ENCODE results near the gene SEC24C. TPM values are rescaled to one million over a fixed set of nuclear protein-coding genes. Genes with fewer than 3 reads are reported as not detected.
"Not testable (repeated sequence)": the region's sequence is repeated elsewhere in the genome, so short reads cannot be mapped to it uniquely, and the experiment has no call there.

Gene SEC24C
- total RNA-seq, 1 donor from 2014 or later: 106 TPM

DNA sequence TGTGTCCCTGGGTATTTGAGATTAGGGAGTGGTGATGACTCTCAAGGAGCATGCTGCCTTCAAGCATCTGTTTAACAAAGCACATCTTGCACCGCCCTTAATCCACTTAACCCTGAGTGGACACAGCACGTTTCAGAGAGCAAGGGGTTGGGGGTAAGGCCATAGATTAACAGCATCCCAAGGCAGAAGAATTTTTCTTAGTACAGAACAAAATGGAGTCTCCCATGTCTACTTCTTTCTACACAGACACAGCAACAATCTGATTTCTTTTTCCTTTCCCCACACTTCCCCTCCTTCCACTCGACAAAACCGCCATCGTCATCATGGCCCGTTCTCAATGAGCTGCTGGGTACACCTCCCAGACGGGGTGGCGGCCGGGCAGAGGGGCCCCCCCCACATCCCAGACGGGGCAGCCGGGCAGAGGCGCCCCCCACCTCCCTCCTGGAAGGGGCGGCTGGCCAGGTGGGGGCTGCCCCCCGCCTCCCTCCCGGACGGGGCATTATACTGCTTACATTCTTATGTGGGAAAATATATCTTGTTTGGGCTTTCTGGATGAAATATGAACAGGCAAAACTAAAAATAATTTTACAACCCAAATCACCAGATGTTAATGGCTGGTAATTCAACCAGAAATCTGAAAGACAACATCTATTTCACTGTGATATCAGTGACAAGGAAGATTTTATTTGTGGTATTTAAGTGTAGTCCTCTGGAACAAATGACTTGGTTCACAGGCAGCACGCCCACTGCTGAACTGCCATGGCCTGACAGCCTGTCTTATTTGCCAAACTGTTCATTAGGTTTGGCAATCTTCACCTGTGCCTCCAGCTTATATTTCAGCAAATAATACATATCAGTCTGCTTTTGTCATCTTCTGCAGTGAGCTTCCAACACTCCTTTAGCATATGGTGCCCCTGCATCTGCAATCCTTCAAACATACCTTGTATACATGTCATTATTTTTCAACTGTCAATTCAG is 28.7 kb upstream of the SEC24C start:
- not testable (repeated sequence) for H3K27ac Mint-ChIP-seq

DNA sequence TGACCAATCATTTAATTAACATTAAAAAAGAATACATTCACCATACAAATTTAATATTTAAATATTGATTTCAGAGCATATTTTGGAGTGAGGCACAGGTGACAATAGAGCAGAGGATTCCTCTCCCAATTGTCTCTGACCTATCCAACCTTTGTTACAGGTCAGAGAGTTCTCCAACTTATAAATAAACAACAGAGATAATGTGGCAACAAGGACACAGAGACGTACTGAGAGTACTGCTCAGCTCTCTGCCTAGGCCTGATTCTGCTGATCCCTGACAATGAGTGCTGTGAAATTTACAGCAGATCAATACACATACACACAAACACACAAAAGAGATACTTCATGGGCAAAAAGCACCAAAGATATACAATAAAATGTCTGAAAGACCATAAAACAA is 27.9 kb upstream of the SEC24C start:
- Mint-ChIP-seq H3K36me3 (ENCODE audit: low read depth) (peaks cover 49% of the 10 kb centered on the region), H3K4me3 (no peak overlapping the region), H3K4me1 (peaks cover 6% of the 10 kb centered on the region), H3K27me3 (no peaks in the 10 kb centered on the region), H3K27ac (no peak overlapping the region), H3K9me3 (no peaks in the 10 kb centered on the region)
- intact Hi-C loops (cut with micrococcal nuclease): no loop called here
- no peak for DNase-seq

More for the DNA sequence above, 28.7 kb upstream of the SEC24C start:
- DNase-seq; intact Hi-C loops (cut with micrococcal nuclease); H3K4me3 Mint-ChIP-seq; H3K9me3 Mint-ChIP-seq; H3K27me3 Mint-ChIP-seq; H3K4me1 Mint-ChIP-seq: not testable (repeated sequence)
- H3K36me3 Mint-ChIP-seq (ENCODE audit: low read depth): peaks cover 43% of the 10 kb centered on the region

- H3K9me3 Mint-ChIP-seq: no peaks in the 10 kb centered on the region
- no peak overlapping the region for H3K4me3 Mint-ChIP-seq
- peak overlapping the region; percentile 13 for H3K27ac Mint-ChIP-seq
- no peaks in the 10 kb centered on the region for H3K27me3 Mint-ChIP-seq
- DNase-seq: no peak
- peaks cover 6% of the 10 kb centered on the region for H3K4me1 Mint-ChIP-seq
- peaks cover 52% of the 10 kb centered on the region for H3K36me3 Mint-ChIP-seq (ENCODE audit: low read depth)
- intact Hi-C loops (cut with micrococcal nuclease): no loop called here
These were observed 26.6 kb upstream of the SEC24C start for GRCh38 chr10:73717556-73717955.

DNA sequence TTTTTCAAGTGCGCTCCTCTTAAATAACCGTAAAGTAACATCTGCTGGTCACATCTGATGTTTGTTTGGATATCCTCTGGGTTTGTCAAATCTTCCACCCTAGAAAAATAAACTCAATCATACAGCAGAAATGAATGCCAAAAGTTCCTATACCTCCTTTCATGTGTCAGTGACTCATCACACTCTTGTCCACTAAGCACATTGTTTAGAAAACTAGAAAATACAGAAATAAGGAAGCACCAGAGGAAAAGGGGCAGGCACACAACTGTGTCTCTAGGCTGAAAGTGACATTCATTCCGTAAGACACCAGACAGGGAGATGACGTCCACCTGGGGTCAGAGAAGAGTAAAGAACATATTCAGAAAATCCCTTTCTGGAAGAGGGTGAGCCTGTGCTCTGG is 23.6 kb upstream of the SEC24C start:
- H3K27ac Mint-ChIP-seq; H3K4me3 Mint-ChIP-seq; H3K27me3 Mint-ChIP-seq; H3K9me3 Mint-ChIP-seq; H3K4me1 Mint-ChIP-seq; DNase-seq; intact Hi-C loops (cut with micrococcal nuclease): not testable (repeated sequence)
- peaks cover 54% of the 10 kb centered on the region for H3K36me3 Mint-ChIP-seq (ENCODE audit: low read depth)

- Mint-ChIP-seq H3K27me3 (no peaks in the 10 kb centered on the region), H3K4me1 (no peaks in the 10 kb centered on the region), H3K4me3 (no peak overlapping the region), H3K27ac (no peak overlapping the region), H3K36me3 (ENCODE audit: low read depth) (peaks cover 54% of the 10 kb centered on the region), H3K9me3 (no peaks in the 10 kb centered on the region)
- intact Hi-C loops (cut with micrococcal nuclease): no loop called here
- no peak for DNase-seq
These were observed 20.7 kb upstream of the SEC24C start for GRCh38 chr10:73723516-73723915.

DNA sequence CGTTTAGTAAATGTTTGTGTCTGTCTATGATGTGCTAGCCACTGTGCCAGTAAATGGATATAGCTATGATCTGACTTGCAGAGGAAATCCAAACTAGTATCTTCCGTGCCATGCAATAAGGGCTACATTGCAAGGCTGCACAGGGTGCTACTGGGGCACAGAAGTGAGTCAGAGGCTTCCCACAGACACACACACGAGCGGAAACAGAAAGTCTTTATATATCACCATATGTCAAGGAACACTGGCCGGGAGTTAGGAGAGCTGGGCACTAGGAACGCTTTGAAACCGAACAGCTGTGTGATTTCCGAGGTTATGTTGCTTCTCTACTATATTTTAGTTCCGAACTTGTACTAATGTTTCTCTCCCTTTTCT is 14.4 kb upstream of the SEC24C start:
- peak overlapping the region; percentile 100 for H3K4me3 Mint-ChIP-seq
- peak; percentile 81 for DNase-seq
- H3K9me3 Mint-ChIP-seq, H3K27me3 Mint-ChIP-seq, H3K4me1 Mint-ChIP-seq: not testable (repeated sequence)
- peak overlapping the region; percentile 99 for H3K27ac Mint-ChIP-seq
- H3K36me3 Mint-ChIP-seq (ENCODE audit: low read depth): peaks cover 29% of the 10 kb centered on the region
- intact Hi-C loops (cut with micrococcal nuclease): loop anchor here (1.0 to 2.0 kb wide), 5 partner anchors 15 to 234 kb away; partner anchors contain the start of genes NDST2, SEC24C and ZSWIM8

- intact Hi-C loops (cut with micrococcal nuclease): loop anchor here (1.0 to 2.0 kb wide), 5 partner anchors 14 to 235 kb away; partner anchors contain the start of genes NDST2, SEC24C and ZSWIM8
- Mint-ChIP-seq H3K27ac (peak overlapping the region; percentile 99), H3K36me3 (ENCODE audit: low read depth) (peaks cover 31% of the 10 kb centered on the region), H3K4me3 (peak overlapping the region; percentile 100), H3K9me3 (no peaks in the 10 kb centered on the region), H3K4me1 (peaks cover 4% of the 10 kb centered on the region), H3K27me3 (no peaks in the 10 kb centered on the region)
- peak; percentile 99 for DNase-seq
These were observed 13.8 kb upstream of the SEC24C start for GRCh38 chr10:73730153-73730906.

- peak overlapping the region; percentile 56 for H3K4me3 Mint-ChIP-seq
- H3K36me3 Mint-ChIP-seq (ENCODE audit: low read depth): peaks cover 19% of the 10 kb centered on the region
- H3K27me3 Mint-ChIP-seq: no peaks in the 10 kb centered on the region
- no peaks in the 10 kb centered on the region for H3K9me3 Mint-ChIP-seq
- H3K27ac Mint-ChIP-seq: peak overlapping the region; percentile 68
- intact Hi-C loops (cut with micrococcal nuclease): loop anchor here (2.0 kb wide), 1 partner anchor 53 kb away; the partner anchor contains the start of gene ZSWIM8
- no peak for DNase-seq
- H3K4me1 Mint-ChIP-seq: peaks cover 4% of the 10 kb centered on the region
These were observed 12.4 kb upstream of the SEC24C start for GRCh38 chr10:73731588-73732375.

- H3K36me3 Mint-ChIP-seq (ENCODE audit: low read depth): peaks cover 14% of the 10 kb centered on the region
- DNase-seq: no peak
- peak overlapping the region; percentile 56 for H3K4me3 Mint-ChIP-seq
- H3K27me3 Mint-ChIP-seq: no peaks in the 10 kb centered on the region
- peaks cover 4% of the 10 kb centered on the region for H3K4me1 Mint-ChIP-seq
- H3K9me3 Mint-ChIP-seq: no peaks in the 10 kb centered on the region
- peak overlapping the region; percentile 68 for H3K27ac Mint-ChIP-seq
- intact Hi-C loops (cut with micrococcal nuclease): no loop called here
These were observed 11.7 kb upstream of the SEC24C start for GRCh38 chr10:73732426-73732825.

GRCh38 chr10:73732931-73733623 is 11.1 kb upstream of the SEC24C start:
- Mint-ChIP-seq H3K36me3 (ENCODE audit: low read depth) (peaks cover 13% of the 10 kb centered on the region), H3K4me3 (no peak overlapping the region), H3K4me1 (peaks cover 4% of the 10 kb centered on the region), H3K27me3 (no peaks in the 10 kb centered on the region), H3K27ac (no peak overlapping the region), H3K9me3 (no peaks in the 10 kb centered on the region)
- intact Hi-C loops (cut with micrococcal nuclease): no loop called here
- DNase-seq: no peak

DNA sequence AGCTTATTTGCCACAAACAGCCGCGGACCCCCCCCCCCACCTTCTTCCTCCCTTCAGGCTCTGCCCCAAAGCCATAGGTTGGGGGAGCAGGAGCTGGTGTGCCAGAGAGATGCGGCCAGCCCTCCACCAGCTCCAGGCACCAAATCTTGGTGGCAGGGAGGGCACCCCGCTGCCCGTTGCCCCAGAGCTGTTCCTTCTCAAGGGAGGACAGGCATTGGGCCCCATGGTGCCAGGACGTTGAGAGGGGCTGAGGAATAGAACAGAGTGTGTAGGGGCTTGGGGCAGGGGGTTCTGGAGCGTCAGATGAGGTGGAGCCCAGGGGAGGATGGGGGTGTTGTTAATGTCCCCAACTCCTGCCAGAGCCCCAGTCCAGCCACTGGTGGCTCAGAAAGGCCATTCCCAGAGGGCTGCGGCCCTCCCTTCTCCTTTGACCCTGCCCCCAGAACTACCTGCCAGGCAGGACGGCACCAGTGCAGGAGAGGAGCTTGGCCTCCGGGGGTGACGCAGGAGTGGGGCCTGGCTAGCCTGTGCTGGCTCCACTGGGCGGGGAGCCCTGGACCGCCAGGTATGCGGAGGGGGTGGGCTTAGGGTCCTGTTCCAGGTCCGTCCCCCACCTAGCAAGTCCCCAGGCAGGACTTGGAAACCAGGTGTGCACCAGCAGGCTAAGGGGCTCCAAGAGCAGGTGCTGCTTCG is 10.0 kb upstream of the SEC24C start:
- no peaks in the 10 kb centered on the region for H3K27me3 Mint-ChIP-seq
- H3K4me1 Mint-ChIP-seq: peaks cover 4% of the 10 kb centered on the region
- no peak overlapping the region for H3K4me3 Mint-ChIP-seq
- H3K9me3 Mint-ChIP-seq: no peaks in the 10 kb centered on the region
- no peak overlapping the region for H3K27ac Mint-ChIP-seq
- H3K36me3 Mint-ChIP-seq (ENCODE audit: low read depth): peaks cover 13% of the 10 kb centered on the region
- no peak for DNase-seq
- intact Hi-C loops (cut with micrococcal nuclease): no loop called here

DNA sequence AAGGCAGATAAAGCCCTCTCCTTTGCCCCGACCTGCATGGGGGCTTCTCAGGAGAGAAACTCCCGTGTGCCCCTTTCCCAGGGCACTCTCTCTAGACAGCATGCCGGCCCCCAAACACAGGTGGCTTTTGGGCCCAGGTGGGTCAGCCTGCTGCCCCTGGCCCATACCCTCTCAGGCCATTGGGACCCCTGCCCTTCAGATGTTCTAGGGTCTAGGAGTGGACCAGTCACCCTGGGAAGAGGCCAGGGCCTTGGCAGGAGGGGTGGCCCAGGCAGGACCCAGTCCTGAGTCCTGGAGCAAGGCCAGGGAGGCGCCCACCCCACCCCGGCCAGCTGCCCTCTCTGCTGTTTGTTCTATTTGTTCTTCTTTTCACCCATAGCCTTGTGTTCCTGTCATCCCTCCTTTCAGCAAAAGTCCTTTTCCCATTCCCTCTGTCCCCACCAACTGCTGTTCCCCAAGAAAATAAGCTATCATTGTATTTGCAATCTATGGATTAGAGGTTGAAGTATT is 9.3 kb upstream of the SEC24C start:
- peaks cover 2% of the 10 kb centered on the region for H3K4me1 Mint-ChIP-seq
- H3K27me3 Mint-ChIP-seq: no peaks in the 10 kb centered on the region
- H3K27ac Mint-ChIP-seq: no peak overlapping the region
- DNase-seq: no peak
- H3K36me3 Mint-ChIP-seq (ENCODE audit: low read depth): peaks cover 14% of the 10 kb centered on the region
- H3K4me3 Mint-ChIP-seq: no peak overlapping the region
- intact Hi-C loops (cut with micrococcal nuclease): no loop called here
- H3K9me3 Mint-ChIP-seq: no peaks in the 10 kb centered on the region
